Measurements from ENCODE around the gene ARID1B. TPM values are rescaled to one million over a fixed set of nuclear protein-coding genes. Genes with fewer than 3 reads are reported as not detected.

Gene ARID1B
- total RNA-seq, 2 donors from 2014 or later = 74.0 to 110 TPM

GRCh38 chr6:156767603-156768467 is 9.3 kb upstream of the ARID1B start:
- no peak overlapping the region for H3K27ac Mint-ChIP-seq
- Histone ChIP-seq H3K9ac (ENCODE audit: extremely low read depth, low read length, poor library complexity, severe bottlenecking) (no peak overlapping the region), H3K4me1 (ENCODE audit: control insufficient read depth, insufficient read depth, low read length) (peaks cover 4% of the 10 kb centered on the region), H3K27ac (ENCODE audit: low read depth, low read length) (no peak overlapping the region), H3K27me3 (ENCODE audit: control insufficient read depth, insufficient read depth, low read length, poor library complexity, severe bottlenecking) (no peaks in the 10 kb centered on the region), H3K9me3 (ENCODE audit: control insufficient read depth, low read length) (no peaks in the 10 kb centered on the region), H3K36me3 (ENCODE audit: control insufficient read depth, insufficient read depth, low read length) (no peaks in the 10 kb centered on the region), H3K4me3 (ENCODE audit: low read length) (no peak overlapping the region)
- no peak overlapping the region for H3K4me3 Mint-ChIP-seq
- peaks cover 28% of the 10 kb centered on the region for H3K4me1 Mint-ChIP-seq
- H3K27me3 Mint-ChIP-seq (ENCODE audit: insufficient read depth) = no peaks in the 10 kb centered on the region
- WGBS, 2 experiments (ENCODE audit: insufficient coverage in 1 of 2, insufficient read length in 1 of 2) = 91 to 100% methylated on average over 5 to 9 of the region's 9 CpGs
- peak; percentile 44 for TF ChIP-seq CTCF (conservative IDR thresholded peaks at IDR 0.05)
- no peaks in the 10 kb centered on the region for H3K9me3 Mint-ChIP-seq
- no peaks in the 10 kb centered on the region for H3K36me3 Mint-ChIP-seq (ENCODE audit: low read depth)
- DNase-seq = no peak

- no peak overlapping the region for H3K4me3 ChIP-seq (ENCODE audit: low read length)
- no peaks in the 10 kb centered on the region for H3K9me3 ChIP-seq (ENCODE audit: control insufficient read depth, low read length)
- Mint-ChIP-seq H3K4me1 (peaks cover 52% of the 10 kb centered on the region), H3K27ac (no peak overlapping the region), H3K36me3 (ENCODE audit: low read depth) (no peaks in the 10 kb centered on the region), H3K9me3 (no peaks in the 10 kb centered on the region), H3K27me3 (ENCODE audit: insufficient read depth) (no peaks in the 10 kb centered on the region), H3K4me3 (no peak overlapping the region)
- H3K27ac ChIP-seq (ENCODE audit: low read depth, low read length) = no peak overlapping the region
- no peak for TF ChIP-seq CTCF (conservative IDR thresholded peaks at IDR 0.05)
- WGBS, 2 experiments (ENCODE audit: insufficient coverage in 1 of 2, insufficient read length in 1 of 2) = 67 to 72% methylated on average over 1 to 2 of the region's 3 CpGs
- no peak for DNase-seq
- no peak overlapping the region for H3K9ac ChIP-seq (ENCODE audit: extremely low read depth, low read length, poor library complexity, severe bottlenecking)
- H3K27me3 ChIP-seq (ENCODE audit: control insufficient read depth, insufficient read depth, low read length, poor library complexity, severe bottlenecking) = no peaks in the 10 kb centered on the region
- H3K36me3 ChIP-seq (ENCODE audit: control insufficient read depth, insufficient read depth, low read length) = no peaks in the 10 kb centered on the region
- peaks cover 4% of the 10 kb centered on the region for H3K4me1 ChIP-seq (ENCODE audit: control insufficient read depth, insufficient read depth, low read length)
Observed at GRCh38 chr6:156771047-156771446, 6.1 kb upstream of the ARID1B start.

- Histone ChIP-seq H3K27ac (ENCODE audit: low read depth, low read length) (no peak overlapping the region), H3K36me3 (ENCODE audit: control insufficient read depth, insufficient read depth, low read length) (no peaks in the 10 kb centered on the region), H3K27me3 (ENCODE audit: control insufficient read depth, insufficient read depth, low read length, poor library complexity, severe bottlenecking) (no peaks in the 10 kb centered on the region), H3K9me3 (ENCODE audit: control insufficient read depth, low read length) (no peaks in the 10 kb centered on the region), H3K4me3 (ENCODE audit: low read length) (no peak overlapping the region), H3K9ac (ENCODE audit: extremely low read depth, low read length, poor library complexity, severe bottlenecking) (no peak overlapping the region), H3K4me1 (ENCODE audit: control insufficient read depth, insufficient read depth, low read length) (peaks cover 4% of the 10 kb centered on the region)
- DNase-seq = no peak
- H3K27me3 Mint-ChIP-seq (ENCODE audit: insufficient read depth) = no peaks in the 10 kb centered on the region
- peaks cover 57% of the 10 kb centered on the region for H3K4me1 Mint-ChIP-seq
- no peak for TF ChIP-seq CTCF (conservative IDR thresholded peaks at IDR 0.05)
- H3K27ac Mint-ChIP-seq = no peak overlapping the region
- 98% methylated on average over 7 of the region's 7 CpGs; no CpG with 5 or more reads in 1 of the 2 experiments for WGBS, 2 experiments (ENCODE audit: insufficient coverage in 1 of 2, insufficient read length in 1 of 2)
- H3K9me3 Mint-ChIP-seq = no peaks in the 10 kb centered on the region
- H3K4me3 Mint-ChIP-seq = no peak overlapping the region
- H3K36me3 Mint-ChIP-seq (ENCODE audit: low read depth) = no peaks in the 10 kb centered on the region
Observed at GRCh38 chr6:156771761-156772160, 5.4 kb upstream of the ARID1B start.

Data from endodermal cell (in vitro differentiated cells).